ENCODE data around the gene AXIN2.

AXIN2 gene

GRCh38 chr17:65556014-65556909 is 5.2 kb downstream of the AXIN2 start:
- DNase-seq (ENCODE audit: low read depth, low spot score) = peak; percentile 84

- DNase-seq (ENCODE audit: low read depth, low spot score) = no peak
Measured at GRCh38 chr17:65554553-65555223, 6.8 kb downstream of the AXIN2 start.

- no peak for DNase-seq (ENCODE audit: low read depth, low spot score)
Measured at GRCh38 chr17:65553646-65554552, 7.5 kb downstream of the AXIN2 start.

- no peak for DNase-seq (ENCODE audit: low read depth, low spot score)
Measured at GRCh38 chr17:65553009-65553645, 8.3 kb downstream of the AXIN2 start.

DNA sequence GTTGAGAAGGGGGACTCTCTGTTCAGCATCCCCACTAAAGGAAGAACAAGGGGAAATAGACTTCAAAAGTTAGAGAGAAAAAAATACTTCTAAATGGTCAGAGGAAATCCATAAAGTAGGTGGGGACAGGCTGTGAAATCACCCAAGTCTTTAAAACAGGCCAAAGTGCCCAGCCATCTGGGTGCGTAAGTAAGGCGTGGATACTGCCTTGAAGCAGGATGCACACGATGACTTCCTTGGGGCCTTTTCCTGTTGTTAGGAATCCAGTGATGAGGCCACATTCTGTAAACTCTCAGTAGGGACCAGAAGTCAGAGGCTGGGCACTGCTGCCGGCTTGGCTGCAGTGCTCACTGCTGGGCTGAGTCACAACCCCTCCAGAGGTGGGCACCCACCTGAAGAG is 9.2 kb downstream of the AXIN2 start:
- no peak for DNase-seq (ENCODE audit: low read depth, low spot score)

DNA sequence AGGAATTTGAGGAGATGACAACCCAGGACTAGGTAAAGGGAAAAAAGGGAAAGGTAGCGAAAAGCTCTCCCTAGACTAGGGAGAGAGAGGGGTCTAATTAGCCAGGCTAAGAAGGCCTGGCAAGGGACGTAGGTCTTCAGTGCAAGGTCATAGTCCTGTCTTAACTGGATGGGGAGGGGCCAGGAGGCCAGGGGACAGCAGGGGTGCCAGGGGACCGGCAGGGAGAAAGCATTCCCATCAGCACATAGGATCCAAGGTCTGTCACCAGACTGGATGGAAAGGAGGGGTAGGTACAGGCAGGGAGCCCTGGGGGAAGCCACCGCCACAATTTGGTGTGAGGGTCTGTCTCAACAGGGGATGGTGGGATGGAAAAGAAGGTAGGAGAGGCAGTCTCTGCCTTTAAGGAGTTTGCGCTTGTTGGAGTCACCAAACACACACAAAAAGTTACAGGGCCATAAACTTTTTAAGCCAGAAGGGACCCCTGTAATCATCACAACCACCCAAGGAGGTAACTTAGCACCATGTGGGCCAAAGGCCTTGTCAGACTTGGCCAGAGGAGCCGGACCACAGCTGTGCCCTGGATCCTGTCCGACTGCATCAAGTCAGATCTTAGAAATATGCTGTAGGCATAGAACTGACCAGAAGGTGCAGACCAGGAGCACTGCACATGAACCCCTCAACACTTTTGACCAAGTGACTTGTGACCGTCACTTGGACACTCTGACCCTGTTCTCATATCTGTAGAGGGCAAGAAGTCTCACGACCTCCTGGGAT is 10.0 kb downstream of the AXIN2 start:
- no peak for DNase-seq (ENCODE audit: low read depth, low spot score)

DNA sequence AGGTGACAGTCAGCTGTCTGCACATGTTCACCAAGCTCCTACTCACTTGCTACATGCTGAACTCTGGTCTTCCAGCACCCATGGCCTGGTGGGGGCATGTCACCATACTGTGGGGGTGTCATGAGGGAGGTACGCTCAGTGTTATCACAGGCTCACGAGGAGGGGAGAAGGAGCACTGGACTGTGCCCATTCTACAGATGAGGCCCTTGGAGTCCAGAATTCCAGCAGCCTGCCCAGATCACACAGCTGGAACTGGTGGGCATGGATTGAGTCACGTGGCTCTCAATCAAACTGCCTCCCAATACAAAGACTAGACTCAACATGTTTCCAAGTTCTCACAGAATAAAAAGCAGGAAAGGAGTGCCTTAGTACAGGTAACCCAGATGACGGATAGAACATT is 10.7 kb downstream of the AXIN2 start:
- no peak for DNase-seq (ENCODE audit: low read depth, low spot score)

DNA sequence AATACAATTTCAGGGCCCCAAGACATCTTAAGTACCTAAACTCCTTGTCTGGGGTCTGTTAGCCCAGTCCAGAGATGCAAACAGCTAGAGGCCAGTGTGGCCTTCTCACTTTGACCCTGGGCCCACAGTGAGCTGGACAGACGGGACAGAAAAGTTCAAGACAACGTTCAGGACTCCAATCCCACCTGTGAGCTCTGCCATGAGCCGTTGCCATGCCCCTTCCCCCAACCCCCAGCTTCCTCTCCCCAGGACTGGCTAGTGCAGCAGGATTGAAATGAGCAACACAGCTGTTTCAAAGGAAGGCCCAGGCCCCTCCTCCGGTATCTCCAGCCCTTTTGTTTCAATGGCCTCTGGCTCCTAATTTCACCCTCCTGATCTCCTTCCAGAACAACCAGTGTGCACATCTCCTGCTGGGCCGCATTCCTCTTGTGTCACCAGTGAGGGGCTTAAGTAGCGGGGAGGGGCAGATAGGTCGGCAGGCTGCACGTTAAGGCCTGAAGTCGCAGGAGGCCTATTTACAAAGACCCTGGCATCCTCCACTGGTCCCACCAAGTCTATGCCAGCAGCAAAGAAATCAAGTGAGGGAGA is 11.3 kb downstream of the AXIN2 start:
- no peak for DNase-seq (ENCODE audit: low read depth, low spot score)

- no peak for DNase-seq (ENCODE audit: low read depth, low spot score)
Measured at GRCh38 chr17:65548269-65548969, 13.0 kb downstream of the AXIN2 start.

DNA sequence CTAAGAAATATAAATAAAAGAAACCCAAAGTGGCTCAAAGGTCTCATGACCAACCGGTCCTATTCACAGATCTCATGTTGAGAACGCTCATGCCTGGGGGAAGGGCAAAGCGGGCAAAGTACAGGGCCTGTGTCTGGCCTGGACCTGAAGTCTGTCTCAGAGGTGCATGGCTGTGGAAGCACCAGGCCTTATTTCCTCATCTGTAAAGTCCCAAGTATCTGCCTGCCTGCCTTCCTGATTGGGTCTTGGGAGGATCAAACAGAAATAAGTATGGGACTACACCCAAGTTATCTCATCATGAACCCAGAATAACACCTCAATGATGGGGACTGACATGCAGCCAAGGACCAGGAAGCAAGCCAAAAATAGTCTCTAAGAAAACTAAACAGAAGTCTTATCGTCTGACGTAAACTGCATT is 14.2 kb downstream of the AXIN2 start:
- no peak for DNase-seq (ENCODE audit: low read depth, low spot score)

GRCh38 chr17:65546579-65546978 is 14.9 kb downstream of the AXIN2 start:
- DNase-seq (ENCODE audit: low read depth, low spot score) = no peak

DNA sequence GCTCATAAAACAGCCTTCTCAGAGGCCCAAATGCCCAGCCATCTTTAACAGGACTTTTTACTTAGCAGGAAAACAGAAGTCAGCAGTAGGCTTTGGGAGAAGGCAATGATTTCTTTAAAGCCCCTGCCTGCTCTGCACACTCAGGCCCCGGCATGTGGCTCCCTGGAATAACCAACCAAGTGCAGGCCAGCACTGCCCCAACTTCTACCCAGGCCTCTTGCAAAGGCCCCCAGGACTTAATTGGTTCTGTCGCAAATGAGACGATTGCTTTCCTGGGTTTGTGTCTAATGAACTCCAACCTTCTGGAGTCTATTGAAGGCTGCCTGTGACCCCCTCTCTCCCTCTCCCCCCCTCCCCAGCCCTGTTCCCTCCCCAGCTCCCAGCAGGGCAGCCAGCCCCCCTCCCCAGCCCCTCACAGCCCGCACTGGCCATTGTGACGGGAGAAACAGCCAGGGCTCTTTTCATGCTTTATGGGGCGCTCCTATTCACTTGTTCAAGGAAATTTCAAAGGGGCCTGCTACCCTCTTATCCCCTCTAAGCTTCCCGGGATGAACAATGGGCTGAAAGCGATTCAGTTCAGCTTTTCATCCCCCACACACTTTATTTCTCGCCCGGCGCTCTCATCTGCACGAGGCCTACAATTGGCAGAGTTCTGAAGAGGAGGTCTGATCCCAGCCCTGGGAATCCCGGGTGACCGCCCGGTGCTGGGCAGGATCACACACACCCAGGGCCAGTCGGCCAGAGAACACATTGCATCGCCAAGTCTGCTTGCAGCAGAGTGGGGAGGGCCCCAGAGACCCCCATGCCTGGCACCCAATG is 15.5 kb downstream of the AXIN2 start:
- no peak for DNase-seq (ENCODE audit: low read depth, low spot score)

DNA sequence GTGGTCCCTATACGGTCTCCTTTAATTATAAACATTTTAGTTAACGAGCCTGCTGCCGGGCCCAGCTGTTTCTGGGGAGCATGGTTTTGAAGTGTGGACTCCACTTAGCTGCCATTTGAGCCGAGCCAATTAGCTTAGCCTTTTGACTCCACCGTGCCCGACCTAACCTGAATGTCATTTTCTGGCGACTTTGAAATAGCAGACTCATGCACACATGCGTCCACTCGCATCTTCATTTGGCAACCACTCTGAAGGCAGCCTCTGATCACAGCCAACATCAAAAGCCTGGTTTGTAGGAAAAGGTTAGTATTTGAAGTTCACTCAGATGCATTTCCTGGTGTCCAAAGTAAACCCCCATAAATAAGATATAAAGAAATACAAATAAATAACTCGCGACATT is 16.8 kb downstream of the AXIN2 start:
- no peak for DNase-seq (ENCODE audit: low read depth, low spot score)

GRCh38 chr17:65542610-65543009 is 18.8 kb downstream of the AXIN2 start:
- DNase-seq (ENCODE audit: low read depth, low spot score) = no peak

- DNase-seq (ENCODE audit: low read depth, low spot score) = no peak
Measured at GRCh38 chr17:65542067-65542466, 19.4 kb downstream of the AXIN2 start.

DNA sequence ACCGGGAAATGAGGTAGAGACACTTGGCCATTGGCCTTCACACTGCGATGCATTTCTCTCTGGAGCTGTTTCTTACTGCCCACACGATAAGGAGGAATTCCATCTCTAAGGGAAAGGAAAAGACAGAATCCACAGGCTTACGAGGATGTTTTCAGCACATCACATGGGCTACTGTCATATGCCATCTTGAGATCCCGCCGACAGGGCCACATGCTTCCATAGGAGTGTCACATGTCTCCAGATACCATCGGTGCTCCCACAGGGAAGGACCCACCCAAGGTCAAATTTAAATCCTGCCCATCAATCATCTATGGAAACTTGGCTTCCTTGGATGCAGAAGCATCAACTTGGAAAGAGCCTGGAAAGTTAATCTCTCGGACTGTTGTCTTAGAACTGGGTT is 20.0 kb downstream of the AXIN2 start:
- DNase-seq (ENCODE audit: low read depth, low spot score) = no peak

GRCh38 chr17:65539630-65540266 is 21.7 kb downstream of the AXIN2 start:
- DNase-seq (ENCODE audit: low read depth, low spot score) = no peak

Measured in activated CD4-positive, CD25-positive, alpha-beta regulatory T cell treated with anti-CD3 and anti-CD28 coated beads, Interleukin-2, amount 50 U/mL, for 16 hours (primary cell).